Ovary (tissue), 9 donors: ENCODE measurements around the gene PPFIA2. TPM values are rescaled to one million over a fixed set of nuclear protein-coding genes. Genes with fewer than 3 reads are reported as not detected.
"Not testable (repeated sequence)": the region's sequence is repeated elsewhere in the genome, so short reads cannot be mapped to it uniquely, and the experiment has no call there.

Experiments used
- DNase-seq, 5 donors: peaks; one replicate each; pipeline ENCODE4 v3.0.0-alpha.2; 2019 to 2020
- H3K27ac ChIP-seq, 2 donors: fragments of 200-600 bp; one replicate each; pipeline versions ENCODE4 v1.5.1 to v1.8.0; 2019 to 2022
- H3K27me3 ChIP-seq: fragments of 200-600 bp; one replicate; pipeline ENCODE4 v1.8.0; 2022
- H3K36me3 ChIP-seq: fragments of 200-600 bp; sonication (generic); one replicate; pipeline ENCODE4 v1.5.1; 2019
- H3K4me1 ChIP-seq: one replicate; pipeline ENCODE4 v1.8.1; 2013; ENCODE audit warnings: mild to moderate bottlenecking, moderate library complexity; ENCODE audit not compliant: insufficient read depth
- H3K4me3 ChIP-seq: fragments of 200-600 bp; sonication (generic); one replicate; pipeline ENCODE4 v1.5.1; 2017
- H3K9me3 ChIP-seq, 2 donors: fragments of 200-600 bp in 1 of 2; sonication (generic) in 1 of 2; one replicate each; pipeline versions ENCODE4 v1.5.1 to v1.8.1; 2013 to 2019; ENCODE audit warnings: mild to moderate bottlenecking in 1 of 2, moderate library complexity in 1 of 2
- CTCF ChIP-seq, 3 donors: fragments of 450-650 bp in 2 of 3; fragments of 200-600 bp in 1 of 3; IDR thresholded peaks; one replicate each; pipeline versions ENCODE4 v1.5.1 to v1.8.0; 2016 to 2022; ENCODE audit warnings: antibody characterized with exemption in 3 of 3, mild to moderate bottlenecking in 1 of 3
- EP300 ChIP-seq: sonication (generic); formaldehyde crosslinking; IDR thresholded peaks from one replicate; pipeline ENCODE4 v1.6.1; 2017; ENCODE audit warnings: antibody characterized with exemption
- POLR2A ChIP-seq: fragments of 450-650 bp; IDR thresholded peaks from one replicate; pipeline ENCODE4 v1.6.1; 2017; ENCODE audit warnings: antibody characterized with exemption, mild to moderate bottlenecking, moderate library complexity
- WGBS, 3 donors: extraction: QIAGEN DNeasy Blood & Tissue Kit in 1 of 3; methylation state at CpG; one replicate each; pipeline versions ENCODE4 v1.1.5 to v1.1.7; 2013 to 2017; 5-methylcytosine and 5-hydroxymethylcytosine counted together
- intact Hi-C, 4 donors: fragments of 100-400 bp; cut with DNase I; formaldehyde crosslinking; loops; one replicate each; pipeline versions ENCODE4 v1.11.0 to v1.15.1; 2022 to 2023
- polyA plus RNA-seq, 2 donors: library from polyadenylated mRNA; stranded (reverse); fragments of 200-250 nt in 1 of 2; fragments of 350-450 nt in 1 of 2; fragmentation: Illumina TruSeq in 1 of 2; extraction: RNeasy Lipid Tissue Mini Kit (QIAGEN cat#74804) in 1 of 2; gene quantifications; one replicate each; pipeline ENCODE4 v1.2.3, GENCODE V29; 2013 to 2014
- total RNA-seq, 7 donors: library from RNA; depleted of rRNA in 2 of 7; stranded (reverse); fragments of >200 nt in 2 of 7; fragmentation: NEBNext Ultra II Directional in 3 of 7; extraction: Animal tissue kit (Norgen Biotek cat#: 25700) in 3 of 7; gene quantifications; one replicate each; pipeline versions ENCODE4 v1.1.0 to v1.2.4, GENCODE V29; 2016 to 2023
- donor health status: DM: no; HTN: no; CAD: no; lungs with moderate emphysema.
- donor health status: DM: no; HTN: no; CAD: no.
- donor health status: Bipolar disorder and iron deficiency.
- donor health status: DM: yes; HTN: yes; CAD: no.
- donor health status: DM: no; HTN: no; CAD: no.
- donor health status: DM: yes; HTN: yes; CAD: no.

The PPFIA2 gene
- total and polyA plus RNA-seq, 9 donors: 0.99 to 8.3 (median 3.4) TPM

GRCh38 chr12:81692008-81692407 is 67.1 kb downstream of the PPFIA2 start:
- TF ChIP-seq EP300 (no peak), CTCF (IDR thresholded peaks at IDR 0.05) (no peak)
- H3K36me3 ChIP-seq: no peaks in the 10 kb centered on the region
- WGBS, 3 donors: 61 to 77% (median 72%) methylated on average over 1 of the region's 1 CpG
- intact Hi-C loops: no loop called here
- H3K9me3 ChIP-seq: no peaks in the 10 kb centered on the region
- no peak overlapping the region for H3K4me3 ChIP-seq
- no peaks in the 10 kb centered on the region for H3K27me3 ChIP-seq
- H3K4me1 ChIP-seq: no peaks in the 10 kb centered on the region
- DNase-seq: no peak
- H3K27ac ChIP-seq: no peak overlapping the region

- Histone ChIP-seq H3K4me3 (no peak overlapping the region), H3K4me1 (no peaks in the 10 kb centered on the region), H3K27ac (no peak overlapping the region), H3K36me3 (no peaks in the 10 kb centered on the region), H3K27me3 (no peaks in the 10 kb centered on the region), H3K9me3 (no peaks in the 10 kb centered on the region)
- WGBS, 3 donors: 67 to 81% (median 69%) methylated on average over 1 of the region's 1 CpG
- TF ChIP-seq EP300: no peak
- TF ChIP-seq POLR2A: no peak
- no peak for TF ChIP-seq CTCF (IDR thresholded peaks at IDR 0.05)
- no peak for DNase-seq
- intact Hi-C loops: no loop called here
Observed at GRCh38 chr12:81683881-81684280, 75.3 kb downstream of the PPFIA2 start.

- H3K27me3 ChIP-seq: no peaks in the 10 kb centered on the region
- WGBS, 3 donors: 61 to 75% (median 70%) methylated on average over 2 of the region's 2 CpGs
- H3K27ac ChIP-seq: no peak overlapping the region
- H3K4me1 ChIP-seq: no peaks in the 10 kb centered on the region
- no peaks in the 10 kb centered on the region for H3K36me3 ChIP-seq
- no peak for TF ChIP-seq CTCF (IDR thresholded peaks at IDR 0.05)
- no peak for TF ChIP-seq EP300
- TF ChIP-seq POLR2A: no peak
- H3K4me3 ChIP-seq: no peak overlapping the region
- no peak for DNase-seq
- no peaks in the 10 kb centered on the region for H3K9me3 ChIP-seq
- intact Hi-C loops: no loop called here
Observed at GRCh38 chr12:81679614-81680013, 79.5 kb downstream of the PPFIA2 start.

GRCh38 chr12:81670759-81671158 is 88.4 kb downstream of the PPFIA2 start:
- Histone ChIP-seq H3K4me3 (no peak overlapping the region), H3K36me3 (no peaks in the 10 kb centered on the region), H3K4me1 (no peaks in the 10 kb centered on the region), H3K27ac (no peak overlapping the region), H3K9me3 (no peaks in the 10 kb centered on the region), H3K27me3 (no peaks in the 10 kb centered on the region)
- intact Hi-C loops: no loop called here
- TF ChIP-seq EP300 (no peak), POLR2A (no peak), CTCF (IDR thresholded peaks at IDR 0.05) (no peak)
- no peak for DNase-seq

GRCh38 chr12:81668475-81668874 is 90.7 kb downstream of the PPFIA2 start:
- 5 to 14% (median 11%) methylated on average over 1 of the region's 1 CpG for WGBS, 3 donors
- Histone ChIP-seq H3K4me3 (no peak overlapping the region), H3K4me1 (no peaks in the 10 kb centered on the region), H3K27me3 (no peaks in the 10 kb centered on the region), H3K9me3 (no peaks in the 10 kb centered on the region), H3K27ac (no peak overlapping the region), H3K36me3 (no peaks in the 10 kb centered on the region)
- DNase-seq: no peak
- intact Hi-C loops: no loop called here
- TF ChIP-seq POLR2A (no peak), CTCF (IDR thresholded peaks at IDR 0.05) (no peak), EP300 (no peak)

GRCh38 chr12:81659310-81659709 is 99.8 kb downstream of the PPFIA2 start:
- H3K27ac ChIP-seq, H3K27me3 ChIP-seq, DNase-seq, H3K9me3 ChIP-seq, H3K36me3 ChIP-seq, H3K4me3 ChIP-seq, intact Hi-C loops, H3K4me1 ChIP-seq: not testable (repeated sequence)
- 90 to 92% (median 91%) methylated on average over 6 of the region's 6 CpGs for WGBS, 3 donors
